GM19043 (cell line): ENCODE data around the gene ARID4B.
"Not testable (repeated sequence)": the region's sequence is repeated elsewhere in the genome, so short reads cannot be mapped to it uniquely, and the experiment has no call there.

Experiments used
- ATAC-seq: cut with Tn5 transposase; IDR thresholded peaks from one replicate; pipeline ENCODE4 v1.9.1; 2021; ENCODE audit warnings: low read depth; ENCODE audit not compliant: unreplicated experiment

ARID4B gene

GRCh38 chr1:235275836-235276235 is 52.1 kb downstream of the ARID4B start:
- ATAC-seq, result no peak

GRCh38 chr1:235275223-235275622 is 52.8 kb downstream of the ARID4B start:
- ATAC-seq, result peak; percentile 71

GRCh38 chr1:235272851-235273250 is 55.1 kb downstream of the ARID4B start:
- no peak for ATAC-seq

GRCh38 chr1:235270625-235271024 is 57.4 kb downstream of the ARID4B start:
- no peak for ATAC-seq

GRCh38 chr1:235269990-235270389 is 58.0 kb downstream of the ARID4B start:
- ATAC-seq, result not testable (repeated sequence)

GRCh38 chr1:235268379-235269125 is 59.4 kb downstream of the ARID4B start:
- ATAC-seq, result no peak

GRCh38 chr1:235266967-235267366 is 61.0 kb downstream of the ARID4B start:
- ATAC-seq, result no peak

GRCh38 chr1:235266325-235266724 is 61.7 kb downstream of the ARID4B start:
- no peak for ATAC-seq

GRCh38 chr1:235265900-235266299 is 62.1 kb downstream of the ARID4B start:
- no peak for ATAC-seq

GRCh38 chr1:235264327-235264726 is 63.7 kb downstream of the ARID4B start:
- no peak for ATAC-seq

- no peak for ATAC-seq
Observed at GRCh38 chr1:235262539-235262938, 65.4 kb downstream of the ARID4B start.

- no peak for ATAC-seq
Observed at GRCh38 chr1:235261243-235261642, 66.7 kb downstream of the ARID4B start.

- no peak for ATAC-seq
Observed at GRCh38 chr1:235259133-235259778, 68.7 kb downstream of the ARID4B start.

- ATAC-seq, result not testable (repeated sequence)
Observed at GRCh38 chr1:235258068-235258467, 69.9 kb downstream of the ARID4B start.

- no peak for ATAC-seq
Observed at GRCh38 chr1:235254721-235255120, 73.3 kb downstream of the ARID4B start.

GRCh38 chr1:235253219-235253962 is 74.6 kb downstream of the ARID4B start:
- peak; percentile 78 for ATAC-seq

GRCh38 chr1:235250430-235250829 is 77.5 kb downstream of the ARID4B start:
- ATAC-seq, result no peak

- no peak for ATAC-seq
Observed at GRCh38 chr1:235246022-235246948, 81.7 kb downstream of the ARID4B start.

GRCh38 chr1:235244974-235245592 is 82.9 kb downstream of the ARID4B start:
- no peak for ATAC-seq

- no peak for ATAC-seq
Observed at GRCh38 chr1:235240960-235241359, 87.0 kb downstream of the ARID4B start.
